ENCODE results near the gene NUTM2E.
"Not testable (repeated sequence)": the region's sequence is repeated elsewhere in the genome, so short reads cannot be mapped to it uniquely, and the experiment has no call there.

- TF ChIP-seq CTCF, POLR2A, POLR2AphosphoS5 (IDR thresholded peaks at IDR 0.05): not testable (repeated sequence)
These were observed 45.2 kb downstream of the NUTM2E start for GRCh38 chr10:79871729-79872128.

Data from breast epithelium (tissue), 3 donors.